ENCODE measurements around the gene NTN1.

- TF ChIP-seq, protein P1, sequence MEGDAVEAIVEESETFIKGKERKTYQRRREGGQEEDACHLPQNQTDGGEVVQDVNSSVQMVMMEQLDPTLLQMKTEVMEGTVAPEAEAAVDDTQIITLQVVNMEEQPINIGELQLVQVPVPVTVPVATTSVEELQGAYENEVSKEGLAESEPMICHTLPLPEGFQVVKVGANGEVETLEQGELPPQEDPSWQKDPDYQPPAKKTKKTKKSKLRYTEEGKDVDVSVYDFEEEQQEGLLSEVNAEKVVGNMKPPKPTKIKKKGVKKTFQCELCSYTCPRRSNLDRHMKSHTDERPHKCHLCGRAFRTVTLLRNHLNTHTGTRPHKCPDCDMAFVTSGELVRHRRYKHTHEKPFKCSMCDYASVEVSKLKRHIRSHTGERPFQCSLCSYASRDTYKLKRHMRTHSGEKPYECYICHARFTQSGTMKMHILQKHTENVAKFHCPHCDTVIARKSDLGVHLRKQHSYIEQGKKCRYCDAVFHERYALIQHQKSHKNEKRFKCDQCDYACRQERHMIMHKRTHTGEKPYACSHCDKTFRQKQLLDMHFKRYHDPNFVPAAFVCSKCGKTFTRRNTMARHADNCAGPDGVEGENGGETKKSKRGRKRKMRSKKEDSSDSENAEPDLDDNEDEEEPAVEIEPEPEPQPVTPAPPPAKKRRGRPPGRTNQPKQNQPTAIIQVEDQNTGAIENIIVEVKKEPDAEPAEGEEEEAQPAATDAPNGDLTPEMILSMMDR (conservative IDR thresholded peaks at IDR 0.05; ENCODE audit: low read depth, low read length) = no peak
- TF ChIP-seq, protein P2, sequence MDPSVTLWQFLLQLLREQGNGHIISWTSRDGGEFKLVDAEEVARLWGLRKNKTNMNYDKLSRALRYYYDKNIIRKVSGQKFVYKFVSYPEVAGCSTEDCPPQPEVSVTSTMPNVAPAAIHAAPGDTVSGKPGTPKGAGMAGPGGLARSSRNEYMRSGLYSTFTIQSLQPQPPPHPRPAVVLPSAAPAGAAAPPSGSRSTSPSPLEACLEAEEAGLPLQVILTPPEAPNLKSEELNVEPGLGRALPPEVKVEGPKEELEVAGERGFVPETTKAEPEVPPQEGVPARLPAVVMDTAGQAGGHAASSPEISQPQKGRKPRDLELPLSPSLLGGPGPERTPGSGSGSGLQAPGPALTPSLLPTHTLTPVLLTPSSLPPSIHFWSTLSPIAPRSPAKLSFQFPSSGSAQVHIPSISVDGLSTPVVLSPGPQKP (IDR thresholded peaks at IDR 0.05; ENCODE audit: borderline replicate concordance, low read depth, low read length) = no peak
- TF ChIP-seq POLR2A (IDR thresholded peaks at IDR 0.05; ENCODE audit: low read depth, low read length) (no peak), BHLHE40 (IDR thresholded peaks at IDR 0.05; ENCODE audit: low read depth, low read length) (no peak), RAD21 (IDR thresholded peaks at IDR 0.05; ENCODE audit: low read length) (no peak), RCOR1 (IDR thresholded peaks at IDR 0.05; ENCODE audit: insufficient replicate concordance, low read length) (no peak), MAFK (IDR thresholded peaks at IDR 0.05; ENCODE audit: low read depth, low read length) (no peak)
Measured at GRCh38 chr17:9179602-9180001, 158.3 kb downstream of the NTN1 start.
